GM10847 (cell line): ENCODE measurements around the gene ZNF662.

Source experiments
- POLR2A ChIP-seq: IDR thresholded peaks from 2 replicates; pipeline ENCODE4 v1.6.1; 2011; ENCODE audit not compliant: insufficient read length; ENCODE audit errors: extremely low read depth

Gene ZNF662

GRCh38 chr3:42880601-42881451 lies 25.1 kb upstream of the ZNF662 start:
- no peak for TF ChIP-seq POLR2A

DNA sequence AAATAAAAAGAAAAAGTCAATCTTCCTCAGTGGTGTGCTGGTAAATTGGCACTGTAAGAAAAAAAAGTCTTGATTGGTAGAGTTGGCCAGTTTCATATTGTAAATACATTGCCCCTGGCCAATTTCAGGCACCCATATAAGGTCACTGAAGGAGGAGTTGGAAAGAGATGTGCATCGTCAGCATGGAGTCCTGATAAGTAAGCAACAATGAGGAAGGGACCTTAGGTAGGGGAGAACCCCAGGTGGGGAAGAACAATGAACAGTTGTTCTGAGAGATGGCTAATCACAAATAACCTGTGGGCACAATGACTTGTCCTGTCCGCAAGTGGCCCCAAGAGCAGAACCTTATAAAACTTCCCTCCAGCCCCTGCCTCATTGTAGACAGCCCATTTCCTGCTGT lies 21.6 kb upstream of the ZNF662 start:
- no peak for TF ChIP-seq POLR2A

- no peak for TF ChIP-seq POLR2A
These were observed 19.6 kb upstream of the ZNF662 start for GRCh38 chr3:42886294-42886822.

DNA sequence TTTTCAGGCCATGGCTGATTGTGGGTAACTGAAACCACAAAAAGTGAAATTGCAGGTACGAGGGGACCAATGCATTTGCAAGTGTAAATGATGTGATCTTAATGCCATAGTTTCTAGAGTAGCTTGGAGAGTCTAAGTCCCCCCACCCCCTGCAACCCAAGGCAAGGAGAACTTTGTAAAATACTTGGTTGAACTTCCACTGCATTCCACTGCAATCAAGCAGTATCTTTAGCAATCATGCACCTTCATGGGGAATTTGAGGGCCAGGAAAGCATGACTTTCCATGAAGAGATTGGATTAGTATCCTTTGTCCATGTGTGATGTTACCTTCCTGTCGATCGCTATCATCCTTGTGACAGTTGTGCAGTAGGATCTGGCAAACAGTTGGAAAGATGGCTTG lies 18.9 kb upstream of the ZNF662 start:
- TF ChIP-seq POLR2A = no peak

- TF ChIP-seq POLR2A = no peak
These were observed 14.9 kb upstream of the ZNF662 start for GRCh38 chr3:42891042-42891441.

- no peak for TF ChIP-seq POLR2A
These were observed 13.8 kb upstream of the ZNF662 start for GRCh38 chr3:42892169-42892568.

GRCh38 chr3:42892807-42893206 lies 13.1 kb upstream of the ZNF662 start:
- no peak for TF ChIP-seq POLR2A

DNA sequence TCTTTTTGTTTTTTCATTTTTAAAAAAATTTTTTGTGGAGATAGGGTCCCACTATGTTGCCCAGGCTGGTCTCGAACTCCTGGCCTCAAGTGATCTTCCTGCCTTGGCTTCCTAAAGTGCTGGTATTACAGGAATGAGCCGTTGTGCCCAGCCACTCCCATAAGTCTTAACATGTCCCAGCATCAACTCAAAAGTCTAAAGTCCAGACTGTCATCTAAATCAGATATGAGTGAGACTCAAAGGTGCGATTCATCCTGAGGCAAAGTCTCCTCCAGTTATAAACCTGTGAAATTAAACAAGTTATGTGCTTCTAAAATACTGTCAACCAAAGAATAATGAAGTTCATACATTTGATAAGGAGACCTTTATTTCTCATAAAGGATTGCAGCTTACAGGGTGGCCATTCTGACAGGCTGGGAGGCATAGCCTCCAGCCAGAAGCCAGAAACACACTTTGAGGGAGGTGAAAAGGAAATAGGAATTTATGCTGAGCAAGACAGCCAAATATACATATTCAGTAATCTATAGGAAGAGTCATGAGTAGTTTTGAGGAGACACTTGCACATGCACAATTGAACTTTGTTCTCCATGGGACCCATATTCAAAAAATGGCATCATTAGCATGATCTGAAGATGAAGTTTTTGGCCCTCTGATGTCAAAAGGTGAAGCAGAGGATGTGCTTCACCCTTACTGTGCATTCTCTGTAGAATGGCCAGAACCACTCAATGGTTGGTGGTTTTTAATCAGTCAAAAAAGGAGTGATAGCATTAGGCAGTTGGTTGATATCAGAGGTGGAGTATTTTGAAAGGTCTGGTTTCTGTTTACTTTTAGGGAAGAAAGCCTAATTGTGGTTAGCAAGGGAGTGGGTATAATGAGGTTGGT lies 11.0 kb upstream of the ZNF662 start:
- TF ChIP-seq POLR2A = no peak

DNA sequence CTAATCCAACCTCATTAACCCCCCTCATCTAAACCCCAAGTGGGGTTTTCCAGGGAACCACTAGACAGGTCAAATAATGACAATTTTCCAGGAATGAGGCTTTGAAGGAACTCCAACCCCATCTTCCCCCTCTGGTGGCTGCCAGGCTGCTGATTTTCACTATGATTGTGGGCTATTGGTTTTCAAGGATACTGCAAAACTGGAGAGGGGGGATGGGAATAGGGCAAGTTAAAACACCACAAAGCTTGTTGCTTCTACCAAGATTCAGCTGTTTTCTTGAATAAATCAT lies 10.4 kb upstream of the ZNF662 start:
- TF ChIP-seq POLR2A = no peak

- TF ChIP-seq POLR2A = no peak
These were observed 6.9 kb upstream of the ZNF662 start for GRCh38 chr3:42898896-42899675.

GRCh38 chr3:42900226-42901072 lies 5.5 kb upstream of the ZNF662 start:
- no peak for TF ChIP-seq POLR2A

- TF ChIP-seq POLR2A = no peak
These were observed 4.9 kb upstream of the ZNF662 start for GRCh38 chr3:42901073-42901415.

DNA sequence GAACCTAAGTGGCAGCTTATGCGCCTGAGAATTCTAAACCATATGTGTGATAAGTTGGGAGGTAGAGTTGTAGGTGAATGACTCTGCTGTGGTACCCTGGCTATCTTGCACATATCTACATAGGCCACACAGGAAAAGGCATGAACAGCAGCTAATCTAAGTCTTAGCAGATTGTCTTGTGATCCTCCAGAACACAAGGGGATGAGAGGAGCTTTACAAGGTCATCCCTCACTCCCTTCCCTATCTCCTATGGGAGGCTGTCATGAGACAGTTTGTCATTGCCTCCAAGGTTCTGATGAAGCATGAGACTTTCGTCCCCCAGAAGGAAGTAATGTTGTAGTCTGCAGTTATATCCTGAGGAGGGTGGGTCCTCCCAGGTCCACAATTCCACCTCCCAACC lies 3.7 kb upstream of the ZNF662 start:
- no peak for TF ChIP-seq POLR2A

- TF ChIP-seq POLR2A = no peak
These were observed 1.9 kb upstream of the ZNF662 start for GRCh38 chr3:42904076-42904475.

- TF ChIP-seq POLR2A = no peak
These were observed 237 bp upstream of the ZNF662 start for GRCh38 chr3:42905740-42906069.
